NCI-H748 treated with DMSO at 0.1 percent for 48 hours (cell line): ENCODE measurements around the gene NLGN2.

Source experiments
- DNase-seq: peaks from one replicate; lab custom pipeline; 2025; lab: John Stamatoyannopoulos, UW

Gene NLGN2

DNA sequence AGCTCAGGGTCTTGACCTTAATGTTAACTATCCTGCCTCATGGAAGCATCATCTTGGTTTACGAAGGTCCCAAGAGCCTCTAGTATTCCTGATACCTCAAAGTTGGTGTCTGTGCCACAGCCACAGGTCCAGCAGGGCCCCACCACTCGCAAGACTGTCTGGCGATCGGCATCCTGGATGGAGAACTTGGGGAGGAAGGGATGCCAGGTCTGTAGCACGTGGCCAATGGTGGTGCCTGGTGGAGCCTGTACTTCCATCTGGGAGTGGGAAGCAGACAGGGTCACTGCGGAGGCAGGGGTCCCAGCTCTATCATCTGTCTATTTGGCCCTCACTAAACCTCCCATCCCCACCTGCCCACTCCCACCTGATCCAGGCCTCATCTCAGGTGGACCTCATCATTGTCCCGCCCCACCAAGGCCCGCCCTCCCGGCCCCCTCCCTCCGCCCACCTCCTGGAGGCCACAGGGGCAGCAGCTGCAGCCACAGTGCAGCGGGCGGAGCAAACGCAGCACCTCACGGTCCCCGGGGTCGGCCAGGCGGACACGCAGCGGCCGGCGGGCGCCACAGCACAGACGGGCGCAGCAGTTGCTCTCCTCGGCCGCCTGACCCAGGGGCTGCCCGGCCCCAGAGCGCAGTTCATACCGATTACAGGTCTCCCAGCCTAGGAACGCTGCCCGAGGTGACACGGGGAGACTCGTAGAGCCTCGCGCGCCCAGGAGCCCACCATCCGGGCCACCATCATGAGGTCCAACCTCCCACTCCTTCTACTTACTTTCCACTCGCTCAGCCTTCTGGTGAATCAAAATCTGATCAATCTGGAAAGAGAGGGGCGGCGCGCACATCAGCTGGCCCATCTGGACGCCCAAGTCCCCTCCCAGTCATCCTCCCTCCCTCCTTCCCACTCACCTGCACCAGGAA is 14.7 kb upstream of the NLGN2 start:
- no peak for DNase-seq

- DNase-seq: peak; percentile 77
These were observed 13.8 kb upstream of the NLGN2 start for GRCh38 chr17:7393613-7394451.

GRCh38 chr17:7394452-7395191 is 13.0 kb upstream of the NLGN2 start, which contains the start of gene PLSCR3:
Gene PLSCR3 (minus strand): TSS chr17:7394525. CDS start chr17:7394110, 415 bp downstream.
- DNase-seq: peak; percentile 80

- no peak for DNase-seq
These were observed 11.5 kb upstream of the NLGN2 start for GRCh38 chr17:7396147-7396546.

GRCh38 chr17:7398612-7399011 is 9.0 kb upstream of the NLGN2 start:
- no peak for DNase-seq

- DNase-seq: peak; percentile 60
These were observed 4.5 kb upstream of the NLGN2 start for GRCh38 chr17:7403043-7403726.

GRCh38 chr17:7403727-7403976 is 4.0 kb upstream of the NLGN2 start:
- DNase-seq: peak; percentile 76

- DNase-seq: peak; percentile 100
These were observed 3.5 kb upstream of the NLGN2 start, which contains the start of gene TMEM256 for GRCh38 chr17:7403977-7404736. Gene TMEM256 (minus strand): TSS chr17:7404097. CDS start chr17:7404084, 13 bp downstream.

GRCh38 chr17:7404737-7405349 is 2.8 kb upstream of the NLGN2 start:
- DNase-seq: peak; percentile 62

DNA sequence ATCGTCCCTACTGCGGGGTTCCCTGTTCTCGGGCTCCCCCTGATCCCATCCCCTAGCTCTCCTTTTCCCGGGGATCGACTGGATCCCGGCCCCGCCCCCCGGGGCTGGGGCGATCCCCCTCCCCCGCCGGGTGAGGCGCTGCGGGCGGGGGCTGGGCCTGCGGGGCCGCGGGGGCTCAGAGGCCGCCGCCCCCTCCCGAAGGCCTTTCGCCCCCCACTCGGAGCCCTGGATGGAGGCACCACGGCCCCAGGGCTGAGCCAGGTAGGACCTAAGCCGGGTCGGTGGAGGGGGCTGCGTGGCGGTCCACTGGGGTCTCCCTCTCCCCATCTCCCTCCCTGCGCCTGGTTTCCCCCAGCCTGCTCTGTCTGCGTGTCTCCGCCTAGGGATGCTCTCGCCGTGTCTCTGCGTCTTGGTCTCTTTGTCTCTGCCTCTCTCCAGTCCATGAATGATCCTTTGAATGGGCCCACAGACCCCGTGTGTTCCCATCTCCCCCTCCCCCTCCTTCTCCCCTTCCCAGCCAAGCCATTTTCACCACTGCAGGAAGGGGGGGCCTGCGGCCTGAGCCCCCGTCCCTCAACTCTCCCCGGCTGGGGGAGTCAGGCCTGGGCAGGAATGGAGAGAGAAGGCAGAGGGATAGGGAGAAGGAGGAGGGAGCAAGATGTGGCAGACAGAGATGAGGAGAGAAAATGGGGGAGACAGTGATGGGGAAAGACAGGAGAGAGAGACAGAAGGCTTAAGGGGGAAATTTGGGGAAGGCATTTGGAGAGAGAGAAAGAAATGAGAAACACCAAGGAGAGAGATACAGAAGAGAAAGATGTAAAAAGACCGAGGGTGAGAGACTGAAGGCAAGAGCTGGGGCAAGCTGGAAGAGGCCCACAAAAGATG is 2.1 kb upstream of the NLGN2 start:
- DNase-seq: no peak

DNA sequence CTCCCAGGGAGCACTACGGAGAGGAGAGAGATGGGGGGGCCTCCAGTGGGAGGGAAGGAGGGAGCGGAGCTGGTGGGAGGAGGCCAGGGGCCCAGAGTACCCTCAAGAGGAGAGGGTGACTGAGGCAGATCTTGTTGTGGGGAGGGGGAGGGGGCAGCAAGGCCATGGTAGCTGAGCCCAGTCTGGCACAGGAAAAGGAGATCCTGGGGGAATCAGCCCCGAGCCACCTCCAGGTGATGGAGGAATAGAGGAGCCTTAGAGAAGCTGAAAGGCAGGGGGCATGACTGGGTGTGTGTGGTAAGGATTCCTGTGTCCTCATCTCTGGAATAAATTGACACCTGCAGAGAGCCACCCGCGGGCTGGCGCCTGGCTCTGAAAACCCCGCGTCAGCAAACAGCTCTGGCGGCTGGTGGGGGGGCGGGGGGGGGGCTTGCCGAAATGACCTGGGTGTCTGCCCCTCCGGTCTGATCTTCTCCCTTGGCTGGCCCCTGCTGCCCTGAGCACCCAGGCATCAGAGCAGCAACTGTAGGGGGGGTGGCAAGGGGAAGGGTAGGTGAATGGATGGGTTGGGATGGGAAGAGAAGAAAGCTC is 1.3 kb upstream of the NLGN2 start:
- peak; percentile 14 for DNase-seq

DNA sequence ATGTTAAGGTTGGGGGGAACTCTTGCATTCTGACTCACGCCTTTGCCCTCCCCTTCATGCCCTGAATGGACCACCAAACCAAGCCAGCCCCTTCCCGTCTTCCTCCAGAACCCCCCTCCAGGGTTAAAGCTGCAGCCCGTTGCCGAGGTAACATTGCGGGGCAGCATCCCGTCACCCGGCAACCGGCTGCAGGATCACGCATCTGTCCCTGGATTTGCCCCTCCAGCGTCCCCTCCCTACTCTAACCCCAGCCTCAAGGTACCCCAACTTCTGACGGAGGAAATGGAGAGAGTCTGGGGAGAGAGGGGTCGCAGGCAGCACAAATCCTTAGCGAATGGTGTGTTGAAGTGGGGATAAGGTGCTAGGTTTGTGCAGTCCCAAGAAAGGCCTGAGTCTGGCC is 563 bp upstream of the NLGN2 start:
- no peak for DNase-seq

DNA sequence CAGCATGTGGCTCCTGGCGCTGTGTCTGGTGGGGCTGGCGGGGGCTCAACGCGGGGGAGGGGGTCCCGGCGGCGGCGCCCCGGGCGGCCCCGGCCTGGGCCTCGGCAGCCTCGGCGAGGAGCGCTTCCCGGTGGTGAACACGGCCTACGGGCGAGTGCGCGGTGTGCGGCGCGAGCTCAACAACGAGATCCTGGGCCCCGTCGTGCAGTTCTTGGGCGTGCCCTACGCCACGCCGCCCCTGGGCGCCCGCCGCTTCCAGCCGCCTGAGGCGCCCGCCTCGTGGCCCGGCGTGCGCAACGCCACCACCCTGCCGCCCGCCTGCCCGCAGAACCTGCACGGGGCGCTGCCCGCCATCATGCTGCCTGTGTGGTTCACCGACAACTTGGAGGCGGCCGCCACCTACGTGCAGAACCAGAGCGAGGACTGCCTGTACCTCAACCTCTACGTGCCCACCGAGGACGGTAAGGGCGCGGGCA is 645 bp downstream of the NLGN2 start:
- no peak for DNase-seq

GRCh38 chr17:7408863-7409262 is 1.2 kb downstream of the NLGN2 start:
- no peak for DNase-seq

DNA sequence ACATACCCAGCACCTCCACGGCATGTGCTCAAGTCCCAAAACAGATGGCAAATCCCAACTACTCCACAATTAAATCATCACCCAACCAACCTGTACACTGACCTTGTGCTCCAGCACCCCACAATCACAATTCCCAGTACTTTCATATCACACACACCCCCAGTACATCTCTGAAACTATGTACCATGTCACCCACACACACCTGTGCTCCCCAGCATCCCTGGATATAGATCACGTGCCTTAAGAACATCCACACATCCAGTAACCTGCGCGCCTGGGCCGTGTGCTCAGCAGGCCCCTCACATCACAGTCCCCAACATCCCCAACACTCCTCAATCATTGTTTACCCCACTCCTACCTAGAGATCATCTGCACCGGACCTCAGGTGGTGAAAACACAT is 2.1 kb downstream of the NLGN2 start:
- no peak for DNase-seq

DNA sequence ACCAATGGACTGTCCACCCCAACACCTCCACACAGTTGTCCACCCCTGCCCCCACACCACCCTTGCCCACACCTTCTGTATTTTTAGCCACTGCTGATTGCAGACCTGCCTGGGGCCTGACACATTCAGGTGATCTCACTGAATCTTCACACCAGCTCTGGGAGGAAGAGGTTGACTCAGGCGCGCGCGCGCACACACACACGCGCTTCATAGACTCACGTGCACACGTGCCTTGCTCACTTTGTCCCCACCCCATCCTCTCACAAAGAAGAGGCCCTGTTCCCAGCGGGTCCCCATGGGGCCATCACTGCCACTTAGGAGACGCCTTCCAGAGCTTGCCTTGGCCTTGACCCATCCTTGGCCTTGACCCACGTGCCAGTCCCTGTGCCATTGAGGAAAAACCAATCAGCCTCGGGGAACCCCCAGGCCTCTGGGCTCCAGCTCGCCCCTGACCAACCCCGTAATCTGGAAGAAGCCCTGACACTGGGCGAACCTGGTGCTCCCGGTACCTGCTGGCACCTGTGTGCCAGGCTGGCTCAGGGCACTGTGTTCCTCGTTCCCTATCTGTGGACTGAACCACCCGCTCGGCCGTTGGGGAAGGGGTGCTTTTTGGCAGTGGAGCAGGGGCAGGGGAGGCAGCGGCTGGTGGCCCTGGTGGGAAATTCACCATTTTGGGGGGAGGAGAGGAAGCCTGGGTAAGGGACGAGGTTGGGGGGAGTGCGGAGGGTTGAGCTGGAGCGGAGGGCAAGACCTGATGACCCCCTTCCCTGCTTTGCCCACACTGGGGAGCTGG is 3.2 kb downstream of the NLGN2 start:
- no peak for DNase-seq

DNA sequence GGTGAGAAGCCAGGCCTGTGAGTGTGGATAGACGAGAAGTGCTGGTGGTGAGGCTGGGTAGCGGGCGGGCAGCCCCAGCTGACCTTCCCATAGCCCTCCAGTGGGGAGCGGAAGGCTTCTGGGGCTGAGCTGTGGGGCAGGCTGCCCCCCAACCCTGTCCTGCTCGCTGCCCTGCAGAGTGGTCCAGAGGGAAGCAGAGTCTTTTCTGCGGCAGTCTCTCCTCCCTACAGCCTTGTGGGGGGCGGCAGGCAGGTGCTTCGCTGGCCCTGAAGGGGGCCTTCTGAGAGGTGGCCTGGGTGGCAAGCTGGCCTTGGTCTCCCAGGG is 3.7 kb downstream of the NLGN2 start:
- DNase-seq: no peak

GRCh38 chr17:7413346-7413985 is 5.8 kb downstream of the NLGN2 start:
- no peak for DNase-seq
